Measurements from ENCODE around the gene SLC17A5.

Gene SLC17A5

GRCh38 chr6:73644941-73645591 is 8.7 kb downstream of the SLC17A5 start:
- no peak overlapping the region for H3K27ac ChIP-seq (ENCODE audit: insufficient read depth, low read depth, low read length, poor library complexity, severe bottlenecking)
- 62 to 69% methylated on average over 9 to 10 of the region's 10 CpGs for WGBS, 2 experiments
- H3K4me3 ChIP-seq (ENCODE audit: insufficient read depth, low read depth, low read length), result peak overlapping the region; percentile 5
- no peaks in the 10 kb centered on the region for H3K36me3 ChIP-seq (ENCODE audit: control insufficient read depth, insufficient read depth, low read length)
- H3K4me1 ChIP-seq (ENCODE audit: control insufficient read depth, insufficient read depth, low read length), result no peaks in the 10 kb centered on the region
- H3K9me3 ChIP-seq (ENCODE audit: control insufficient read depth, low read length), result no peaks in the 10 kb centered on the region
- no peaks in the 10 kb centered on the region for H3K27me3 ChIP-seq (ENCODE audit: control insufficient read depth, insufficient read depth, low read length, poor library complexity, severe bottlenecking)

GRCh38 chr6:73644030-73644429 is 9.8 kb downstream of the SLC17A5 start:
- no peaks in the 10 kb centered on the region for H3K27me3 ChIP-seq (ENCODE audit: control insufficient read depth, insufficient read depth, low read length, poor library complexity, severe bottlenecking)
- no peak overlapping the region for H3K27ac ChIP-seq (ENCODE audit: insufficient read depth, low read depth, low read length, poor library complexity, severe bottlenecking)
- no peaks in the 10 kb centered on the region for H3K4me1 ChIP-seq (ENCODE audit: control insufficient read depth, insufficient read depth, low read length)
- WGBS, 2 experiments, result 91% methylated on average over 2 of the region's 2 CpGs; no CpG with 5 or more reads in 1 of the 2 experiments
- H3K4me3 ChIP-seq (ENCODE audit: insufficient read depth, low read depth, low read length), result no peak overlapping the region
- no peaks in the 10 kb centered on the region for H3K36me3 ChIP-seq (ENCODE audit: control insufficient read depth, insufficient read depth, low read length)
- H3K9me3 ChIP-seq (ENCODE audit: control insufficient read depth, low read length), result no peaks in the 10 kb centered on the region

GRCh38 chr6:73642530-73642929 is 11.3 kb downstream of the SLC17A5 start:
- H3K9me3 ChIP-seq (ENCODE audit: control insufficient read depth, low read length), result no peaks in the 10 kb centered on the region
- WGBS, 2 experiments, result 93 to 100% methylated on average over 2 of the region's 2 CpGs
- no peaks in the 10 kb centered on the region for H3K27me3 ChIP-seq (ENCODE audit: control insufficient read depth, insufficient read depth, low read length, poor library complexity, severe bottlenecking)
- H3K4me3 ChIP-seq (ENCODE audit: insufficient read depth, low read depth, low read length), result no peak overlapping the region
- H3K27ac ChIP-seq (ENCODE audit: insufficient read depth, low read depth, low read length, poor library complexity, severe bottlenecking), result no peak overlapping the region
- no peaks in the 10 kb centered on the region for H3K36me3 ChIP-seq (ENCODE audit: control insufficient read depth, insufficient read depth, low read length)
- H3K4me1 ChIP-seq (ENCODE audit: control insufficient read depth, insufficient read depth, low read length), result no peaks in the 10 kb centered on the region

- 77 to 100% methylated on average over 1 of the region's 1 CpG for WGBS, 2 experiments
- Histone ChIP-seq H3K4me1 (ENCODE audit: control insufficient read depth, insufficient read depth, low read length) (no peaks in the 10 kb centered on the region), H3K9me3 (ENCODE audit: control insufficient read depth, low read length) (no peaks in the 10 kb centered on the region), H3K27me3 (ENCODE audit: control insufficient read depth, insufficient read depth, low read length, poor library complexity, severe bottlenecking) (no peaks in the 10 kb centered on the region), H3K4me3 (ENCODE audit: insufficient read depth, low read depth, low read length) (no peak overlapping the region), H3K36me3 (ENCODE audit: control insufficient read depth, insufficient read depth, low read length) (no peaks in the 10 kb centered on the region), H3K27ac (ENCODE audit: insufficient read depth, low read depth, low read length, poor library complexity, severe bottlenecking) (no peak overlapping the region)
These were observed 13.5 kb downstream of the SLC17A5 start for GRCh38 chr6:73640179-73640750.

- no peaks in the 10 kb centered on the region for H3K9me3 ChIP-seq (ENCODE audit: control insufficient read depth, low read length)
- no peak overlapping the region for H3K4me3 ChIP-seq (ENCODE audit: insufficient read depth, low read depth, low read length)
- H3K27me3 ChIP-seq (ENCODE audit: control insufficient read depth, insufficient read depth, low read length, poor library complexity, severe bottlenecking), result no peaks in the 10 kb centered on the region
- H3K4me1 ChIP-seq (ENCODE audit: control insufficient read depth, insufficient read depth, low read length), result no peaks in the 10 kb centered on the region
- no peaks in the 10 kb centered on the region for H3K36me3 ChIP-seq (ENCODE audit: control insufficient read depth, insufficient read depth, low read length)
- 93 to 94% methylated on average over 4 of the region's 4 CpGs for WGBS, 2 experiments
- H3K27ac ChIP-seq (ENCODE audit: insufficient read depth, low read depth, low read length, poor library complexity, severe bottlenecking), result no peak overlapping the region
These were observed 14.8 kb downstream of the SLC17A5 start for GRCh38 chr6:73639040-73639439.

- Histone ChIP-seq H3K36me3 (ENCODE audit: control insufficient read depth, insufficient read depth, low read length) (no peaks in the 10 kb centered on the region), H3K4me1 (ENCODE audit: control insufficient read depth, insufficient read depth, low read length) (no peaks in the 10 kb centered on the region), H3K27me3 (ENCODE audit: control insufficient read depth, insufficient read depth, low read length, poor library complexity, severe bottlenecking) (no peaks in the 10 kb centered on the region), H3K4me3 (ENCODE audit: insufficient read depth, low read depth, low read length) (no peak overlapping the region), H3K27ac (ENCODE audit: insufficient read depth, low read depth, low read length, poor library complexity, severe bottlenecking) (no peak overlapping the region), H3K9me3 (ENCODE audit: control insufficient read depth, low read length) (no peaks in the 10 kb centered on the region)
- WGBS, 2 experiments, result 89 to 99% methylated on average over 2 of the region's 2 CpGs
These were observed 16.4 kb downstream of the SLC17A5 start for GRCh38 chr6:73637404-73637803.

GRCh38 chr6:73636048-73636447 is 17.7 kb downstream of the SLC17A5 start:
- no peak overlapping the region for H3K27ac ChIP-seq (ENCODE audit: insufficient read depth, low read depth, low read length, poor library complexity, severe bottlenecking)
- H3K4me3 ChIP-seq (ENCODE audit: insufficient read depth, low read depth, low read length), result no peak overlapping the region
- no peaks in the 10 kb centered on the region for H3K36me3 ChIP-seq (ENCODE audit: control insufficient read depth, insufficient read depth, low read length)
- H3K9me3 ChIP-seq (ENCODE audit: control insufficient read depth, low read length), result no peaks in the 10 kb centered on the region
- H3K4me1 ChIP-seq (ENCODE audit: control insufficient read depth, insufficient read depth, low read length), result no peaks in the 10 kb centered on the region
- H3K27me3 ChIP-seq (ENCODE audit: control insufficient read depth, insufficient read depth, low read length, poor library complexity, severe bottlenecking), result no peaks in the 10 kb centered on the region

- H3K36me3 ChIP-seq (ENCODE audit: control insufficient read depth, insufficient read depth, low read length), result no peaks in the 10 kb centered on the region
- no peak overlapping the region for H3K27ac ChIP-seq (ENCODE audit: insufficient read depth, low read depth, low read length, poor library complexity, severe bottlenecking)
- H3K4me1 ChIP-seq (ENCODE audit: control insufficient read depth, insufficient read depth, low read length), result no peaks in the 10 kb centered on the region
- H3K4me3 ChIP-seq (ENCODE audit: insufficient read depth, low read depth, low read length), result no peak overlapping the region
- no peaks in the 10 kb centered on the region for H3K9me3 ChIP-seq (ENCODE audit: control insufficient read depth, low read length)
- 94 to 95% methylated on average over 4 to 7 of the region's 7 CpGs for WGBS, 2 experiments
- H3K27me3 ChIP-seq (ENCODE audit: control insufficient read depth, insufficient read depth, low read length, poor library complexity, severe bottlenecking), result no peaks in the 10 kb centered on the region
These were observed 21.4 kb downstream of the SLC17A5 start for GRCh38 chr6:73632346-73632745.

- 93 to 97% methylated on average over 5 of the region's 5 CpGs for WGBS, 2 experiments
These were observed 21.9 kb downstream of the SLC17A5 start for GRCh38 chr6:73631849-73632248.

GRCh38 chr6:73630401-73630800 is 23.4 kb downstream of the SLC17A5 start:
- Histone ChIP-seq H3K4me1 (ENCODE audit: control insufficient read depth, insufficient read depth, low read length) (no peaks in the 10 kb centered on the region), H3K4me3 (ENCODE audit: insufficient read depth, low read depth, low read length) (no peak overlapping the region), H3K27me3 (ENCODE audit: control insufficient read depth, insufficient read depth, low read length, poor library complexity, severe bottlenecking) (no peaks in the 10 kb centered on the region), H3K36me3 (ENCODE audit: control insufficient read depth, insufficient read depth, low read length) (no peaks in the 10 kb centered on the region), H3K27ac (ENCODE audit: insufficient read depth, low read depth, low read length, poor library complexity, severe bottlenecking) (no peak overlapping the region), H3K9me3 (ENCODE audit: control insufficient read depth, low read length) (no peaks in the 10 kb centered on the region)
- WGBS, 2 experiments, result 70 to 75% methylated on average over 4 of the region's 4 CpGs

More at GRCh38 chr6:73631849-73632248, 21.9 kb downstream of the SLC17A5 start:
- H3K27me3 ChIP-seq (ENCODE audit: control insufficient read depth, insufficient read depth, low read length, poor library complexity, severe bottlenecking), result no peaks in the 10 kb centered on the region
- H3K4me1 ChIP-seq (ENCODE audit: control insufficient read depth, insufficient read depth, low read length), result no peaks in the 10 kb centered on the region
- H3K27ac ChIP-seq (ENCODE audit: insufficient read depth, low read depth, low read length, poor library complexity, severe bottlenecking), result no peak overlapping the region
- no peaks in the 10 kb centered on the region for H3K36me3 ChIP-seq (ENCODE audit: control insufficient read depth, insufficient read depth, low read length)
- no peaks in the 10 kb centered on the region for H3K9me3 ChIP-seq (ENCODE audit: control insufficient read depth, low read length)
- no peak overlapping the region for H3K4me3 ChIP-seq (ENCODE audit: insufficient read depth, low read depth, low read length)
